ENCODE measurements around the gene TRIML2. TPM values are rescaled to one million over a fixed set of nuclear protein-coding genes. Genes with fewer than 3 reads are reported as not detected.

TRIML2 gene
- total and polyA plus RNA-seq, 2 of the 13 experiments (the other 11 are each of a cell fraction or from before 2014, with no cell fraction given) = not detected

GRCh38 chr4:188113156-188113555, 3.8 kb upstream of the TRIML2 start (continued):
- no peak for TF ChIP-seq ZHX2 (IDR thresholded peaks at IDR 0.05; ENCODE audit: low read depth)
- no peak for TF ChIP-seq ZHX2 (CRISPR knock-in tag; IDR thresholded peaks at IDR 0.05; ENCODE audit: borderline replicate concordance)
- no peak for TF ChIP-seq ZNF30 (CRISPR knock-in tag; IDR thresholded peaks at IDR 0.05)

GRCh38 chr4:188111955-188112354, 2.6 kb upstream of the TRIML2 start:
- Histone ChIP-seq H3K36me3 (replicated peaks in 1 of 2; ENCODE audit: control insufficient read depth in 1 of 2, insufficient read depth in 2 of 2, low read length in 2 of 2) (no peaks in the 10 kb centered on the region), H3K4me3 (replicated peaks in 1 of 3; ENCODE audit: insufficient read depth in 1 of 3, low read depth in 2 of 3, low read length in 3 of 3) (no peak overlapping the region), H3K27me3 (ENCODE audit: control insufficient read depth in 1 of 2, insufficient read depth in 2 of 2, low read length in 2 of 2) (no peaks in the 10 kb centered on the region; a peak in 1 of 5 replicates), H3K4me1 (ENCODE audit: insufficient read depth, low read length) (no peaks in the 10 kb centered on the region), H3K27ac (ENCODE audit: extremely low read length, insufficient read depth, low read length) (no peak overlapping the region), H3K9ac (ENCODE audit: insufficient read depth, low read depth, low read length) (no peak overlapping the region), H2AFZ (ENCODE audit: low read length) (no peak overlapping the region), H4K20me1 (ENCODE audit: insufficient read depth, low read length) (no peaks in the 10 kb centered on the region), H3K79me2 (ENCODE audit: insufficient read depth, low read length) (no peaks in the 10 kb centered on the region), H3K9me3 (ENCODE audit: low read length) (no peaks in the 10 kb centered on the region), H3K4me2 (ENCODE audit: low read depth, low read length) (no peak overlapping the region)
- POLR2A ChIA-PET = no interaction called here
- no peak for FAIRE-seq
- ATAC-seq = no peak
- in situ Hi-C loops (cut with HindIII; ENCODE audit: extremely low pct_ligation_motif_present, low pct_unique_long_range_greater_than_20kb) (no loop called here), intact Hi-C loops (cut with micrococcal nuclease; ENCODE audit: unreplicated experiment) (no loop called here)
- BruUV-seq (replicated peaks) = no TSS peak
- CTCF ChIA-PET (ENCODE audit: low intra/inter-chr PET ratio, low total read pairs) = no interaction called here
- DNase-seq (ENCODE audit: low spot score) = no peak
- WGBS (ENCODE audit: low lambda C conversion rate) = 36% methylated on average over 3 of the region's 6 CpGs
- TF ChIP-seq HHEX (CRISPR knock-in tag; IDR thresholded peaks at IDR 0.05) (no peak), NAIF1 (CRISPR knock-in tag; IDR thresholded peaks at IDR 0.05; ENCODE audit: borderline replicate concordance) (no peak)

All from HepG2 (cell line).